ENCODE results near the gene BCAM. TPM values are rescaled to one million over a fixed set of nuclear protein-coding genes. Genes with fewer than 3 reads are reported as not detected.

The BCAM gene
- polyA plus RNA-seq, 2 of the 4 experiments (the other 2 are of a cell fraction), result 18.4 to 88.1 TPM

DNA sequence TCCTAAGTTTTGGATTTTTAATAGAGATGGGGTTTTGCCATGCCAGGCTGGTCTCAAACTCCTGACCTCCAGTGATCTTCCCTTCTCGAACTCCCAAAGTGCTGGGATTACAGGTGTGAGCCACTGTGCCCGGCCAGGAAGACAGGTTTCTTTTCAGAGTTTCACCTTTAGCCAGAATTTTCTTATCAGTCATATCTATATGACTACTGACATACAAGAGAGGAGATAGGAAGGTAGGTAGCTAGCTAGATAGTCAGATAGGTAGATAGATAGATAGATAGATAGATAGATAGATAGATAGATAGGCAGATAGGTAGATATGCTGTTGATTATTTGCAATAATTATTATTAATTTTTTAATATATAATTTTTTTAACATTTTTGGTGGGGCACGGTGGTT, 23.6 kb upstream of the BCAM start (continued):
- TF ChIP-seq, protein P1, sequence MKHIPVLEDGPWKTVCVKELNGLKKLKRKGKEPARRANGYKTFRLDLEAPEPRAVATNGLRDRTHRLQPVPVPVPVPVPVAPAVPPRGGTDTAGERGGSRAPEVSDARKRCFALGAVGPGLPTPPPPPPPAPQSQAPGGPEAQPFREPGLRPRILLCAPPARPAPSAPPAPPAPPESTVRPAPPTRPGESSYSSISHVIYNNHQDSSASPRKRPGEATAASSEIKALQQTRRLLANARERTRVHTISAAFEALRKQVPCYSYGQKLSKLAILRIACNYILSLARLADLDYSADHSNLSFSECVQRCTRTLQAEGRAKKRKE (CRISPR knock-in tag; IDR thresholded peaks at IDR 0.05; ENCODE audit: low read depth), result no peak
- TF ChIP-seq POLR2AphosphoS2 (conservative IDR thresholded peaks at IDR 0.05; ENCODE audit: low read length), result no peak

DNA sequence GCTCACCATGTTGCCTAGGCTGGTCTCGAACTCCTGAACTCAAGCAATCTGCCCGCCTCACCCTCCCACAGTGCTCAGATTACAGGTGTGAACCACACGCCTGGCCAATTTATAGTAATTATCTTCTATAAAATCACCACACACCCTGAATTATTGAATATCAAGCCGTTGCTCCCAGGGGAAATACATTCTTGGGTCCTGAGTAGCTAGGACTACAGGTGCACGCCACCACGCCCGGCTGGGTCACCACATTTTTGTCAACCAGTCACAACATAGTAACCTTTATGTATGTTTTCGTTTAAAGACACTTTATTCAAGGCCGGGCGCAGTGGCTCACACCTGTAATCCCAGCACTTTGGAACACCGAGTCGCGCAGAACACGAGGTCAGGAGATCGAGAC, 22.9 kb upstream of the BCAM start:
- H3K9me3 ChIP-seq, result no peaks in the 10 kb centered on the region
- H3K4me1 ChIP-seq, result 0 out of 3 replicates have a peak, but pooled peaks cover 3% of the 10 kb centered on the region
- H3K4me3 ChIP-seq, result no peak overlapping the region
- TF ChIP-seq BHLHE40 (IDR thresholded peaks at IDR 0.05; ENCODE audit: low read depth, low read length) (no peak), HOXB5 (CRISPR knock-in tag; IDR thresholded peaks at IDR 0.05) (no peak), CBX8 (IDR thresholded peaks at IDR 0.05) (no peak), CEBPB (IDR thresholded peaks at IDR 0.05) (no peak), CHD4 (IDR thresholded peaks at IDR 0.05; ENCODE audit: borderline replicate concordance) (no peak), HOXB13 (CRISPR knock-in tag; IDR thresholded peaks at IDR 0.05; ENCODE audit: low read depth) (no peak), EP300 (IDR thresholded peaks at IDR 0.05) (no peak)
- TF ChIP-seq, protein P2, sequence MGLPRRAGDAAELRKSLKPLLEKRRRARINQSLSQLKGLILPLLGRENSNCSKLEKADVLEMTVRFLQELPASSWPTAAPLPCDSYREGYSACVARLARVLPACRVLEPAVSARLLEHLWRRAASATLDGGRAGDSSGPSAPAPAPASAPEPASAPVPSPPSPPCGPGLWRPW (IDR thresholded peaks at IDR 0.05), result no peak
- TF ChIP-seq, protein P3, sequence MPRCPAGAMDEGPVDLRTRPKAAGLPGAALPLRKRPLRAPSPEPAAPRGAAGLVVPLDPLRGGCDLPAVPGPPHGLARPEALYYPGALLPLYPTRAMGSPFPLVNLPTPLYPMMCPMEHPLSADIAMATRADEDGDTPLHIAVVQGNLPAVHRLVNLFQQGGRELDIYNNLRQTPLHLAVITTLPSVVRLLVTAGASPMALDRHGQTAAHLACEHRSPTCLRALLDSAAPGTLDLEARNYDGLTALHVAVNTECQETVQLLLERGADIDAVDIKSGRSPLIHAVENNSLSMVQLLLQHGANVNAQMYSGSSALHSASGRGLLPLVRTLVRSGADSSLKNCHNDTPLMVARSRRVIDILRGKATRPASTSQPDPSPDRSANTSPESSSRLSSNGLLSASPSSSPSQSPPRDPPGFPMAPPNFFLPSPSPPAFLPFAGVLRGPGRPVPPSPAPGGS (IDR thresholded peaks at IDR 0.05), result no peak
- WGBS (ENCODE audit: missing lambda C conversion rate), result 85% methylated on average over 15 of the region's 15 CpGs
- ChIA-PET POLR2A (no interaction called here), CTCF (interaction anchor here (0.5 to 48.5 kb wide), 15 partner anchors 9 to 215 kb away, joined by 3 to 1899 read pairs (median 4); partner anchors contain the start of gene BCAM)
- no peak overlapping the region for H3K4me2 ChIP-seq
- DNase-seq (ENCODE audit: low read depth in 1 of 2, low spot score in 1 of 2), result no peak
- FAIRE-seq, result no peak
- ATAC-seq, result no peak
- H3K27ac ChIP-seq, result no peak overlapping the region

DNA sequence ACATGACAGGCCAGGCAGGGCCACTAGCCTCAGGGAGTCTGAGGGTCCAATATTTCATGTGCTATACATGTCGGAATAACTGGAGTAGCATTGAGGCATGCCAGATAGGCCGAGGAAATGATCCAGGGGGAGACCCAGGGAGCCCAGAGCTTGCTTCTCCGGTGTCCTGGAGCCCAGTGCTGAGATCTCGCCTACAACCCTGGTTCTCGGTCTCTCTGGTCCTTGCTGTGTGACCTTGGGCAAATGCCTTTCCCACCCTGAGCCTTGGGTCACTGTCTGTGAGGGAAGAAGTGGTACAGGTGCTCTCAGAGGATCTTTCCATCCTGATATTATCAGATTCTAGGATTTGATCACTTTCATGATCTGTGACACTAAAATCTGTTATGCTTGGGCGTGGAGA, 19.9 kb upstream of the BCAM start:
- Histone ChIP-seq H3K4me1 (0 out of 3 replicates have a peak, but pooled peaks cover 3% of the 10 kb centered on the region), H3K27ac (no peak overlapping the region), H3K9me3 (no peaks in the 10 kb centered on the region), H3K4me3 (no peak overlapping the region), H3K4me2 (no peak overlapping the region)
- ChIA-PET POLR2A (no interaction called here), CTCF (interaction anchor here (0.6 to 48.5 kb wide), 11 partner anchors 10 to 283 kb away, joined by 3 to 1899 read pairs (median 12); partner anchors contain the start of genes BCAM and NECTIN2)
- ATAC-seq (no peak), FAIRE-seq (peak; percentile 70), DNase-seq (ENCODE audit: low read depth in 1 of 2, low spot score in 1 of 2) (no peak)
- TF ChIP-seq NFE2L2 (conservative IDR thresholded peaks at IDR 0.05; ENCODE audit: low read length) (no peak), HOXB13 (CRISPR knock-in tag; IDR thresholded peaks at IDR 0.05; ENCODE audit: low read depth) (no peak), MYC (IDR thresholded peaks at IDR 0.05; ENCODE audit: borderline replicate concordance, low read length) (no peak), ZFP36 (IDR thresholded peaks at IDR 0.05; ENCODE audit: borderline replicate concordance, partially characterized antibody) (peak; percentile 45)
- TF ChIP-seq, protein P4, sequence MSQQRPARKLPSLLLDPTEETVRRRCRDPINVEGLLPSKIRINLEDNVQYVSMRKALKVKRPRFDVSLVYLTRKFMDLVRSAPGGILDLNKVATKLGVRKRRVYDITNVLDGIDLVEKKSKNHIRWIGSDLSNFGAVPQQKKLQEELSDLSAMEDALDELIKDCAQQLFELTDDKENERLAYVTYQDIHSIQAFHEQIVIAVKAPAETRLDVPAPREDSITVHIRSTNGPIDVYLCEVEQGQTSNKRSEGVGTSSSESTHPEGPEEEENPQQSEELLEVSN (IDR thresholded peaks at IDR 0.05; ENCODE audit: borderline replicate concordance, low read depth), result no peak
- TF ChIP-seq, protein P1 (CRISPR knock-in tag; IDR thresholded peaks at IDR 0.05; ENCODE audit: low read depth), result no peak
- TF ChIP-seq, protein P5, sequence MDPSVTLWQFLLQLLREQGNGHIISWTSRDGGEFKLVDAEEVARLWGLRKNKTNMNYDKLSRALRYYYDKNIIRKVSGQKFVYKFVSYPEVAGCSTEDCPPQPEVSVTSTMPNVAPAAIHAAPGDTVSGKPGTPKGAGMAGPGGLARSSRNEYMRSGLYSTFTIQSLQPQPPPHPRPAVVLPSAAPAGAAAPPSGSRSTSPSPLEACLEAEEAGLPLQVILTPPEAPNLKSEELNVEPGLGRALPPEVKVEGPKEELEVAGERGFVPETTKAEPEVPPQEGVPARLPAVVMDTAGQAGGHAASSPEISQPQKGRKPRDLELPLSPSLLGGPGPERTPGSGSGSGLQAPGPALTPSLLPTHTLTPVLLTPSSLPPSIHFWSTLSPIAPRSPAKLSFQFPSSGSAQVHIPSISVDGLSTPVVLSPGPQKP (IDR thresholded peaks at IDR 0.05; ENCODE audit: low read depth, low read length), result no peak
- WGBS (ENCODE audit: missing lambda C conversion rate), result 86% methylated on average over 6 of the region's 6 CpGs
